Stimulated activated naive CD8-positive, alpha-beta T cell treated with anti-CD3 and anti-CD28 coated beads, Interleukin-15, Interleukin-2, amounts not matched to agents 100 ng/mL and 50 ng/mL, for 24 hours (primary cell): ENCODE data around the gene DLGAP1.
"Not testable (repeated sequence)": the region's sequence is repeated elsewhere in the genome, so short reads cannot be mapped to it uniquely, and the experiment has no call there.

ENCODE experiments used
- H3K27ac Mint-ChIP-seq: one replicate; pipeline ENCODE4 v1.8.0; 2021; ENCODE audit warnings: mild to moderate bottlenecking, mixed read lengths
- H3K27me3 Mint-ChIP-seq: one replicate; pipeline ENCODE4 v1.8.0; 2021; ENCODE audit warnings: mixed read lengths
- H3K36me3 Mint-ChIP-seq: one replicate; pipeline ENCODE4 v1.8.0; 2021; ENCODE audit warnings: low read depth, mixed read lengths
- H3K4me1 Mint-ChIP-seq: one replicate; pipeline ENCODE4 v1.8.0; 2021; ENCODE audit warnings: low read depth, mixed read lengths
- H3K4me3 Mint-ChIP-seq: one replicate; pipeline ENCODE4 v1.8.0; 2021; ENCODE audit warnings: mild to moderate bottlenecking, mixed read lengths
- H3K9me3 Mint-ChIP-seq: one replicate; pipeline ENCODE4 v1.8.0; 2021; ENCODE audit warnings: mixed read lengths

DLGAP1 gene

DNA sequence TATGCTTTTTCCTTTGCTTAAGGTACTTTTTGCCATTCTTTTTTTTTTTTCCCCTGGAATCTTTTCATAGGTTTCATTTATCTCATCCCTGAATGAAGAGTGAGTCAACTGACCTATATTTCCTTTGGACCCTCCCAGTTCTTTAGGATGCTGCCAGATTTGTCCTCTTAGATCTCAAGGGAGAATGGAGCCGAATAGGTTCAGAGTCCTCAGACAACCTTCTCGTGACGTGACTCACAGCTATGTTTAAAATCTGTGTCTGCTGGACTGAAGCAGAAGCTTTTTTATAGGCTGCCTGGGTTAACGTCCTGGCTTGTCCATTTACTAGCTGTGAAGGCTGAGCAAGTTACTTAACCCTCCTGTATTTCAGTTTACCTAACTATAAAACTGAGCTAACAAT is 358.6 kb downstream of the DLGAP1 start:
- Mint-ChIP-seq H3K27me3 (no peaks in the 10 kb centered on the region), H3K9me3 (no peaks in the 10 kb centered on the region), H3K4me3 (no peak overlapping the region), H3K27ac (no peak overlapping the region), H3K4me1 (no peaks in the 10 kb centered on the region), H3K36me3 (no peaks in the 10 kb centered on the region)

DNA sequence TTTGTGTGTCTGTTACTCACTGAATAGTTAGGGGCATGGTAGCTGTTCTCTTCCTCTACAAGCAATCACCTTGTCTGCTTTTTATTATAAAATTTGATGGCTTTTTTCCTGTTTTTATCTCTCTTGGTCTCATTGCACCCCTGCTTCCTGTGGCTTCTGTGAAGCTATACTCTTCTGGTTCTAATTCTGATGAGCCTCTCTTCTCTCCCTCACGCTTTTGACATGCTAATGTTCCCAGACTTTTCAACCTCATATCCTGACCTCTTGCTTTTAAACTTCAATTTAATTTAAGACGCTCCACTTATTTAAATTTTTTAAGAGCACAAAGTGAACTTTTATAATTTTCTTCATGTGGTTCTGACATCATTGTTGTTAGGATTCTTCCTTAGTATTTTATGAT is 361.4 kb downstream of the DLGAP1 start:
- H3K4me1 Mint-ChIP-seq, result no peaks in the 10 kb centered on the region
- no peak overlapping the region for H3K27ac Mint-ChIP-seq
- no peaks in the 10 kb centered on the region for H3K9me3 Mint-ChIP-seq
- H3K27me3 Mint-ChIP-seq, result no peaks in the 10 kb centered on the region
- no peak overlapping the region for H3K4me3 Mint-ChIP-seq
- no peaks in the 10 kb centered on the region for H3K36me3 Mint-ChIP-seq

GRCh38 chr18:4084382-4084900 is 370.7 kb downstream of the DLGAP1 start:
- H3K27me3 Mint-ChIP-seq, result no peaks in the 10 kb centered on the region
- H3K4me1 Mint-ChIP-seq, result no peaks in the 10 kb centered on the region
- H3K36me3 Mint-ChIP-seq, result no peaks in the 10 kb centered on the region
- no peak overlapping the region for H3K27ac Mint-ChIP-seq
- H3K4me3 Mint-ChIP-seq, result no peak overlapping the region
- H3K9me3 Mint-ChIP-seq, result peaks cover 4% of the 10 kb centered on the region

GRCh38 chr18:4078246-4078645 is 376.9 kb downstream of the DLGAP1 start:
- Mint-ChIP-seq H3K36me3 (no peaks in the 10 kb centered on the region), H3K4me3 (no peak overlapping the region), H3K27me3 (no peaks in the 10 kb centered on the region), H3K4me1 (no peaks in the 10 kb centered on the region), H3K27ac (no peak overlapping the region), H3K9me3 (no peaks in the 10 kb centered on the region)

GRCh38 chr18:4077721-4078120 is 377.4 kb downstream of the DLGAP1 start:
- H3K9me3 Mint-ChIP-seq, result no peaks in the 10 kb centered on the region
- no peak overlapping the region for H3K27ac Mint-ChIP-seq

DNA sequence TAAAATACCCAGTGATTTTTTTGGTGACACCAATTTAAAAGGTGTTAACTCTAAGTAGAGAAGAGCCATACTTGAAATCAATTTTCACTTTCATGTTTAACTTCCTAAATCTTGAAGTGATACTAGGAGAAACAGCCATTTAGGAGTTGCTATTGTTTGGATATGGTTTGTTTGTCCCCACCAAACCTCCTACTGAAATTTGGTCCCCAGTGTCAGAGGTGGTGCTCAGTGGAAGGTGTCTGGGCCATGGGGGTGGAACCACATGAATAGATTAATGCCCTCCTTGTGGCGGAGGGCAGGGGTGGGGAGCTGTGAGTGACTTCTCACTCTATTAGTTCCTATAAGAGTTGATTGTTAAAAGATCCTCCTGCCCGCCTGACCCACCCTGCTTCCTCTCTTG is 377.9 kb downstream of the DLGAP1 start:
- Mint-ChIP-seq H3K4me3 (no peak overlapping the region), H3K4me1 (no peaks in the 10 kb centered on the region), H3K27ac (no peak overlapping the region), H3K27me3 (peaks cover 1% of the 10 kb centered on the region), H3K9me3 (no peaks in the 10 kb centered on the region), H3K36me3 (no peaks in the 10 kb centered on the region)

More at GRCh38 chr18:4077721-4078120, 377.4 kb downstream of the DLGAP1 start:
- no peaks in the 10 kb centered on the region for H3K4me1 Mint-ChIP-seq
- H3K27me3 Mint-ChIP-seq, result no peaks in the 10 kb centered on the region
- H3K4me3 Mint-ChIP-seq, result no peak overlapping the region
- H3K36me3 Mint-ChIP-seq, result no peaks in the 10 kb centered on the region

- H3K4me3 Mint-ChIP-seq, result no peak overlapping the region
- peaks cover 3% of the 10 kb centered on the region for H3K27me3 Mint-ChIP-seq
- no peaks in the 10 kb centered on the region for H3K36me3 Mint-ChIP-seq
- H3K27ac Mint-ChIP-seq, result no peak overlapping the region
- no peaks in the 10 kb centered on the region for H3K9me3 Mint-ChIP-seq
- no peaks in the 10 kb centered on the region for H3K4me1 Mint-ChIP-seq
These were observed 380.5 kb downstream of the DLGAP1 start for GRCh38 chr18:4074647-4075046.

- Mint-ChIP-seq H3K4me1 (no peaks in the 10 kb centered on the region), H3K36me3 (no peaks in the 10 kb centered on the region), H3K27me3 (peaks cover 13% of the 10 kb centered on the region), H3K4me3 (no peak overlapping the region), H3K9me3 (peaks cover 13% of the 10 kb centered on the region), H3K27ac (no peak overlapping the region)
These were observed 385.9 kb downstream of the DLGAP1 start for GRCh38 chr18:4069183-4069582.

DNA sequence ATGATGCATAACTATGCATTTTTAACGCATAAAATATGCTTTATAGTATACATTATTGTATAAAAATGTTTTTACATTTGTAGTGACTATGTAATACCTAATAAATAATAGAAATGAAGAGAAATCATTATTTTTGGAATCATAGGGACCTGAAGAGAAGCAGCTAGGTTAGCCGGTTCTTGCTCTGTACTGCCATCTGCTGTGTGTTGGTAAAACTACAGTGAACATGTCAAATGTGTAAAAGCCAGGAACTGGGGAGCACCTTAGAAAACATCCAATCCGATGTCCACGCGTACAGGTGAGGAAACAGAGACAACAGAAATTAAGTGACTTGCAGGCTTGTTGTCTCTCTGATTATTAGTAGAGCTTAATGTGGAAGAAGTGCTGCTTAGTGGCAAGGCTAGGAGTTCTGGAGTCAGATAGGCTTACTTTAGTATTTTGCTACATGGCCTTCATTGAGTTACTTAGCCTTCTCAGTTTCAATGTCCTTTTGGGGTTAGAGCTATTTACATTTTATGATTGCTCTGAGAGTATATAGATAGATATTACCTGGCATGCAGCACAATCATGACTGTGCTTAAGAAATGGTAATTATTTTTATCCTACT is 386.5 kb downstream of the DLGAP1 start:
- H3K4me3 Mint-ChIP-seq, result no peak overlapping the region
- H3K27ac Mint-ChIP-seq, result no peak overlapping the region
- peaks cover 15% of the 10 kb centered on the region for H3K27me3 Mint-ChIP-seq
- H3K9me3 Mint-ChIP-seq, result peaks cover 13% of the 10 kb centered on the region
- no peaks in the 10 kb centered on the region for H3K36me3 Mint-ChIP-seq
- no peaks in the 10 kb centered on the region for H3K4me1 Mint-ChIP-seq

GRCh38 chr18:4063545-4063944 is 391.6 kb downstream of the DLGAP1 start:
- H3K27me3 Mint-ChIP-seq, result peaks cover 14% of the 10 kb centered on the region
- no peak overlapping the region for H3K27ac Mint-ChIP-seq
- no peaks in the 10 kb centered on the region for H3K36me3 Mint-ChIP-seq
- H3K4me1 Mint-ChIP-seq, result no peaks in the 10 kb centered on the region
- H3K9me3 Mint-ChIP-seq, result peaks cover 26% of the 10 kb centered on the region
- no peak overlapping the region for H3K4me3 Mint-ChIP-seq

GRCh38 chr18:4060427-4061281 is 394.5 kb downstream of the DLGAP1 start:
- Mint-ChIP-seq H3K27me3 (peaks cover 10% of the 10 kb centered on the region), H3K4me3 (no peak overlapping the region), H3K9me3 (peaks cover 19% of the 10 kb centered on the region), H3K36me3 (no peaks in the 10 kb centered on the region), H3K27ac (no peak overlapping the region), H3K4me1 (no peaks in the 10 kb centered on the region)

- H3K27me3 Mint-ChIP-seq, result peaks cover 3% of the 10 kb centered on the region
- peaks cover 24% of the 10 kb centered on the region for H3K9me3 Mint-ChIP-seq
- no peak overlapping the region for H3K4me3 Mint-ChIP-seq
- H3K36me3 Mint-ChIP-seq, result no peaks in the 10 kb centered on the region
- no peaks in the 10 kb centered on the region for H3K4me1 Mint-ChIP-seq
- H3K27ac Mint-ChIP-seq, result no peak overlapping the region
These were observed 396.9 kb downstream of the DLGAP1 start for GRCh38 chr18:4058179-4058578.

DNA sequence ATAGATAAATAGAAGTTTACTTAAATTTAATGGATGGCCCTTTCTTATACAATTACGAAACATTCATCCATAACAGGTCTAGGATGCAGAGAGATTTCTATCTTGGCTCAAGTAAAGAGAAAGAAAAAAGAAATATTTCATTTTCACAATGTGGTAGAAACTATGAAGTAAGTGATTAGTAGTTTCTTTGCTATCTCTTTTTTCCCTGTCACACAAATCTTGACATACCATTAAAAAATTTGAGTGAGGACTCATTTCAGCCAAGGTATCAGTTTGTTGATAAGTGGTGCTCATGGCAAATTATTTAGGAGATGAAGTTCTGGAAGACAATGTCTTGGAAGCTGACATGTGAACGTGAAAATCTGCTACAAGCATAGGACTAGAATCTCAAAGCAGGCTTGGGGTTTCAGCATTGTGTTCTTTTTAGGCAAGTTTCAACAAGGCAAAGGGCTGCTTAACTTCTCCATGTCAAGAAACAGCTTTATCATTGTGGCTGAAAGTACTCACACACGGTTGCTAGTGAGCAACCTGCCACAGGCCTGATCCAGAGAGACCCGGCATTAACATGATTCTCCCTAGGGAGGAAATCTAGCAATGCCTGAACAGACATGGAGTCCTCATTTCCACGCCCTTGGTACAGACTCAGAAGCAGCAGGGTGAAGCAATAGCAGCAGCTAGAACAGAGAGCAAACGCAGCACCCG is 414.6 kb downstream of the DLGAP1 start:
- Mint-ChIP-seq H3K27ac (no peak overlapping the region), H3K9me3 (no peaks in the 10 kb centered on the region), H3K4me1 (no peaks in the 10 kb centered on the region), H3K36me3 (no peaks in the 10 kb centered on the region), H3K27me3 (peaks cover 2% of the 10 kb centered on the region), H3K4me3 (no peak overlapping the region)

GRCh38 chr18:4035521-4035920 is 419.6 kb downstream of the DLGAP1 start:
- Mint-ChIP-seq H3K4me1 (no peaks in the 10 kb centered on the region), H3K27ac (no peak overlapping the region), H3K9me3 (no peaks in the 10 kb centered on the region), H3K27me3 (peaks cover 9% of the 10 kb centered on the region), H3K4me3 (no peak overlapping the region), H3K36me3 (no peaks in the 10 kb centered on the region)

GRCh38 chr18:4034815-4035214 is 420.3 kb downstream of the DLGAP1 start:
- H3K9me3 Mint-ChIP-seq, H3K4me1 Mint-ChIP-seq, H3K27ac Mint-ChIP-seq, H3K36me3 Mint-ChIP-seq, H3K4me3 Mint-ChIP-seq, H3K27me3 Mint-ChIP-seq: not testable (repeated sequence)
